Keratinocyte (primary cell): ENCODE measurements around the gene MYB. TPM values are rescaled to one million over a fixed set of nuclear protein-coding genes. Genes with fewer than 3 reads are reported as not detected.

Experiments used
- DNase-seq: peaks from one replicate; pipeline ENCODE4 v3.0.0-alpha.2; 2011; ENCODE audit warnings: low read depth, missing footprints, low spot score
- FAIRE-seq: peaks from 2 replicates; lab custom pipeline; 2011; peaks lifted over from hg19 to GRCh38; lab: Jason Lieb, UNC
- H2AFZ ChIP-seq: 2 replicates; pipeline ENCODE4 v1.6.0; 2012; ENCODE audit warnings: low read length, control low read depth, inconsistent platforms; ENCODE audit not compliant: control insufficient read depth
- H3K27ac ChIP-seq: 2 replicates; pipeline ENCODE4 v1.5.1; 2011; ENCODE audit warnings: low read length; ENCODE audit not compliant: control insufficient read depth, insufficient read depth
- H3K27me3 ChIP-seq: 3 replicates; pipeline ENCODE4 v1.6.0; 2011; ENCODE audit warnings: low read length; ENCODE audit not compliant: control insufficient read depth, insufficient read depth; ENCODE audit errors: extremely low read depth
- H3K36me3 ChIP-seq, 2 experiments: 2 replicates in 1 of 2; 3 replicates in 1 of 2; pipeline ENCODE4 v1.5.1; 2011; ENCODE audit warnings: low read length in 2 of 2, mild to moderate bottlenecking in 1 of 2; ENCODE audit not compliant: control insufficient read depth in 2 of 2, insufficient read depth in 2 of 2; ENCODE audit errors: extremely low read depth in 1 of 2
- H3K4me1 ChIP-seq: 3 replicates; pipeline ENCODE4 v1.5.1; 2011; ENCODE audit warnings: low read length; ENCODE audit not compliant: control insufficient read depth, insufficient read depth; ENCODE audit errors: extremely low read depth
- H3K4me2 ChIP-seq: 3 replicates; pipeline ENCODE4 v1.6.0; 2011; ENCODE audit warnings: low read depth, low read length; ENCODE audit not compliant: control insufficient read depth, insufficient read depth; ENCODE audit errors: extremely low read depth
- H3K4me3 ChIP-seq, 3 experiments: fragments of 200-600 bp in 1 of 3; sonication (generic) in 1 of 3; 2 replicates in 2 of 3; 3 replicates in 1 of 3; pipeline ENCODE4 v1.5.1; 2011 to 2016; ENCODE audit warnings: low read length in 3 of 3, mild to moderate bottlenecking in 3 of 3, control low read depth in 2 of 3, inconsistent platforms in 1 of 3, low read depth in 1 of 3, mixed read lengths in 1 of 3, mixed run types in 1 of 3, moderate library complexity in 1 of 3; ENCODE audit not compliant: control insufficient read depth in 2 of 3, insufficient read depth in 2 of 3; ENCODE audit errors: extremely low read depth in 1 of 3
- H3K79me2 ChIP-seq: 2 replicates; pipeline ENCODE4 v1.6.0; 2012; ENCODE audit warnings: low read length; ENCODE audit not compliant: control insufficient read depth, insufficient read depth
- H3K9ac ChIP-seq: 3 replicates; pipeline ENCODE4 v1.6.0; 2011; ENCODE audit warnings: low read length; ENCODE audit not compliant: control insufficient read depth, insufficient read depth; ENCODE audit errors: extremely low read depth
- H3K9me1 ChIP-seq: 3 replicates; pipeline ENCODE4 v1.6.0; 2011; ENCODE audit warnings: low read length; ENCODE audit not compliant: control insufficient read depth, insufficient read depth; ENCODE audit errors: extremely low read depth
- H3K9me3 ChIP-seq: 2 replicates; pipeline ENCODE4 v1.5.1; 2012; ENCODE audit warnings: low read depth, low read length; ENCODE audit not compliant: control insufficient read depth
- H4K20me1 ChIP-seq: 3 replicates; pipeline ENCODE4 v1.6.0; 2011; ENCODE audit warnings: low read length; ENCODE audit not compliant: control insufficient read depth, insufficient read depth; ENCODE audit errors: extremely low read depth
- CTCF ChIP-seq, 3 experiments: IDR thresholded peaks in 1 of 3; conservative IDR thresholded peaks in 1 of 3; optimal IDR thresholded peaks in 1 of 3; 2 replicates in 2 of 3; 3 replicates in 1 of 3; pipeline versions ENCODE3 to v1.5.1; 2011; ENCODE audit warnings: low read length in 3 of 3, mild to moderate bottlenecking in 3 of 3, moderate library complexity in 2 of 3, control low read depth in 1 of 3, inconsistent platforms in 1 of 3; ENCODE audit not compliant: insufficient read depth in 2 of 3; ENCODE audit errors: extremely low read depth in 1 of 3
- EZH2 ChIP-seq: IDR thresholded peaks from one replicate; pipeline ENCODE4 v1.6.1; 2012; ENCODE audit warnings: inconsistent platforms, mild to moderate bottlenecking, low read length, moderate library complexity
- dilution Hi-C: fragments of 300-500 bp; cut with MboI; formaldehyde crosslinking; loops from one replicate; pipeline ENCODE4 v1.7.0; 2020; ENCODE audit warnings: low sequenced_read_pairs; ENCODE audit not compliant: extremely low pct_ligation_motif_present
- polyA plus RNA-seq, 5 experiments: library from polyadenylated mRNA; depleted of rRNA in 3 of 5; stranded (reverse) in 3 of 5; stranded (forward) in 1 of 5; unstranded in 1 of 5; fragments of >200 nt; gene quantifications; 1 replicate in 1 of 5; 2 replicates in 3 of 5; 3 replicates in 1 of 5; pipeline versions ENCODE4 v1.2.1 to v1.2.3, GENCODE V29; 2011 to 2012; ENCODE audit warnings: missing spikeins in 2 of 5, low read depth in 1 of 5, low replicate concordance in 1 of 5

The MYB gene
- polyA plus RNA-seq, 1 donor (not counting 4 experiments of a cell fraction or from before 2014, with no cell fraction given) = 0.04 TPM

- FAIRE-seq (no peak), DNase-seq (no peak)
- H3K9me1 ChIP-seq = no peaks in the 10 kb centered on the region
- no peaks in the 10 kb centered on the region for H3K4me1 ChIP-seq
- no peaks in the 10 kb centered on the region for H3K9me3 ChIP-seq
- no peaks in the 10 kb centered on the region for H3K79me2 ChIP-seq
- no peak overlapping the region for H3K9ac ChIP-seq
- H3K36me3 ChIP-seq = no peaks in the 10 kb centered on the region
- H3K27me3 ChIP-seq = no peaks in the 10 kb centered on the region
- no peaks in the 10 kb centered on the region for H4K20me1 ChIP-seq
- no peak overlapping the region for H2AFZ ChIP-seq
- dilution Hi-C loops = no loop called here
- no peak for TF ChIP-seq CTCF (optimal IDR thresholded peaks at IDR 0.05 in 1 of 3, IDR thresholded peaks at IDR 0.05 in 1 of 3, conservative IDR thresholded peaks at IDR 0.05 in 1 of 3; ENCODE audit: extremely low read depth in 1 of 3, insufficient read depth in 2 of 3, low read length in 3 of 3)
- TF ChIP-seq EZH2 = no peak
- no peak overlapping the region for H3K4me3 ChIP-seq
- no peak overlapping the region for H3K4me2 ChIP-seq
- H3K27ac ChIP-seq = no peak overlapping the region
These were observed 39.9 kb downstream of the MYB start for GRCh38 chr6:135221042-135221441.

GRCh38 chr6:135221505-135221904, 40.4 kb downstream of the MYB start:
- no peak for FAIRE-seq

More at GRCh38 chr6:135221505-135221904, 40.4 kb downstream of the MYB start:
- Histone ChIP-seq H3K4me3 (no peak overlapping the region), H3K4me1 (no peaks in the 10 kb centered on the region), H3K9ac (no peak overlapping the region), H3K27ac (no peak overlapping the region), H3K36me3 (no peaks in the 10 kb centered on the region), H4K20me1 (no peaks in the 10 kb centered on the region), H3K9me1 (no peaks in the 10 kb centered on the region), H3K9me3 (no peaks in the 10 kb centered on the region), H3K27me3 (no peaks in the 10 kb centered on the region), H2AFZ (no peak overlapping the region), H3K79me2 (no peaks in the 10 kb centered on the region), H3K4me2 (no peak overlapping the region)
- no peak for DNase-seq
- dilution Hi-C loops = no loop called here
- TF ChIP-seq EZH2 (no peak), CTCF (optimal IDR thresholded peaks at IDR 0.05 in 1 of 3, IDR thresholded peaks at IDR 0.05 in 1 of 3, conservative IDR thresholded peaks at IDR 0.05 in 1 of 3; ENCODE audit: extremely low read depth in 1 of 3, insufficient read depth in 2 of 3, low read length in 3 of 3) (no peak)
